GM21528 (cell line): ENCODE data around the gene DCAF8.

Experiments used
- ATAC-seq: cut with Tn5 transposase; IDR thresholded peaks from one replicate; pipeline ENCODE4 v1.9.1; 2021; ENCODE audit warnings: mild to moderate bottlenecking, moderate library complexity; ENCODE audit not compliant: unreplicated experiment, low FRiP score

DCAF8 gene

DNA sequence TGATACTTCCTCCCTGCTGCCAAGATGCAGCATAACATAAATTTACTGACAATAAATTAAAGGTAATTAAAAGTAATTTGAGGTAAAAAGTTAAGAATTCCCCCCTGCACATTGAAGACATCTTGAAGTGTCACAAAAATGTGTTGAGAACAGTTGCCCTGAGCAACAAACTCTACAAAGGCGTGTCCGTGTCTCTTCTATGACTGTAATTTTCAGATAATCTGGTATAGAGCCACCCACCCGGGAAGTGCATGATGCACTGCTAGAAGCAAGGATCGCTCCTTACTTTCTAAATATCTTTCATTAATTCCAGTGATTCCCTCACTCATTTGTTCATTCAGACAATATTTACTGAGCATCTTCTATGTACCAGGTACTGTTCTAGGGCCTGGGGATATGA, 83.0 kb downstream of the DCAF8 start:
- no peak for ATAC-seq

DNA sequence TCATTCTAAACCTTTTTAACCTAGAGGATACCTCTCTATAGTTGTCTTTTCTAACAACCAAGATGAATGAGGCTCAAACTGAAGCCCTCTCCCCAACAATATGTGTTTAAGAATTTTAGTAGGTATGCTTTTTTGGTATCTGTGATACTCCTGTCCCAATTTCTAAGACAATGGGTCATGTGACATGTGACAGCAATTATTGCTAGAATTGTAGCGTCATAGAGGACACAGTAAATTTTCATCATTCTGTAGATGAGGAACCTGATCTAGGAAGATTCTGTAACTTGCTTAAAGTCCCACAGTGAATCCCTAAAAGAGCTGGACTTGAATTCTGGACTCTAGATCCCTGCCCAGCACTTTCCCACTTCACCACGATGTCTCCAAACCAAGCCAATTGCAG, 83.6 kb downstream of the DCAF8 start:
- no peak for ATAC-seq

DNA sequence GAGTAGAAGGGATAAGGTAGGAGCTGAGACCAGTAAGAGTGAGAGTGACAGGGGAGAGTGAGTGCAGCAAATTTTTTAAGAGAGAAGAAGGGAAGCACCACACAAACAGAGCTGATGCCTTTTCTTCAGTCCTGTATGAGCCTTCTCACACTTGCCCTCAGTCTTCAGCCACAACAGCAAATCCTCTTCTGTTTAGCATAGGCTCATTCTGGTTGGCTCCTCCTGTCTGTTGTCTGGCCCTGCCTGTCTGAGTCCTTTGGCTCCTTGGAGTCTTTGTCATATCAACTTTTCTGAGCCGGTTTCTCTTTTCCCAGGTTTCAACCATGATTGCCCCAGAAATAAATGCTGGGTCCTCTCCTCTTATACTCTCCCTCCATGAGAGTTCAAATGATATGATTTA, 84.7 kb downstream of the DCAF8 start:
- ATAC-seq, result no peak

DNA sequence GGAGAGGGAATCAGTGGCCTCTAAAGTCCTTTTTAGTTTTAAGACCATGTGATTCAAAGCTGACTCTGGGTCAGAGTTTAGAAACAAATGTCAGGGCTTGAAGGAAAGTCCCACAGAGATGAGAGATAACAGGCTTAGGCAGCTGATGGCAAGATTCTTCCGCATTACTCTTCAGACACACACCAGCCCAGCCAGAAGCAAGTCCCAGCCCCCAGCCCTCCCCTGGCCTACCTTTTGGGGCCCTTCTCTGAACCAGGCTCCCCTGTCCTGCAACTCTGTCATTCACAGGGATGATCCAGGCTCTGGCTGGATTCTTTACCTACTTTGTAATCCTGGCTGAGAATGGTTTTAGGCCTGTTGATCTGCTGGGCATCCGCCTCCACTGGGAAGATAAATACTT, 85.1 kb downstream of the DCAF8 start:
- ATAC-seq, result no peak

DNA sequence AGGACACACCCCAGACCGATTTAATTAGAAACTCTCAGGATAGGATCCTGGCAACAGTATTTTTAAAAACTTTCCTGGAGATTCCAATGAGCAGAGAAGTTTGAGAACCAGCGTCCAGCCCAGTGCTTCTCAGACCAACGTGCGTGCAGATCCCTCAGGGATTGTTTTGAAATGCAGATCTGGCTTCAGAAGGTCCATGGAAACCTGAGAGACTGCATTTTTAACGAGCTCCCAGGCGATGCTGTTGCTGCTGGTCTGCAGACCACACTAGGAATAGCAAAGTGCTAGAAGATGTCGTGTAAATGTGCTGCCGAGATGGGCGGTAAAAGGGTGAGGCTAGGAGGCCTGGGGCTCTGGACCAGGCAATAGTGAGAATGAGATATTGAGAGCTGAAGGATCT, 90.4 kb downstream of the DCAF8 start:
- ATAC-seq, result no peak

DNA sequence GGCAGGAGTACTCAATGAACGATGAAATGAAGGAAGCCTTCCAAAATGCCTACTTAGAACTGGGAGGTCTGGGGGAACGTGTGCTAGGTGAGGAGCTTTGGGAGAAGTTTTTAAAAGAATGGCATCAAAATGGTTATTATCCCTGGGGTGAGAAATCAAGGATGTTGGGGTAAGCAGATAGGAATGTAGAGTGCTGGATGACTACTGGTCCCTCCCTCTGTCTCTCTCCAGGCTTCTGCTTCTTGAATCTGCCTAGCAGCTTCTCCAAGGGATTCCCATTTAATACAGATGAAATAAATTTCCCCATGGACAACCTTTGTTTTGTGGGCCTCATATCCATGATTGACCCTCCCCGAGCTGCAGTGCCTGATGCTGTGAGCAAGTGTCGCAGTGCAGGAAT, 91.0 kb downstream of the DCAF8 start:
- ATAC-seq, result no peak

DNA sequence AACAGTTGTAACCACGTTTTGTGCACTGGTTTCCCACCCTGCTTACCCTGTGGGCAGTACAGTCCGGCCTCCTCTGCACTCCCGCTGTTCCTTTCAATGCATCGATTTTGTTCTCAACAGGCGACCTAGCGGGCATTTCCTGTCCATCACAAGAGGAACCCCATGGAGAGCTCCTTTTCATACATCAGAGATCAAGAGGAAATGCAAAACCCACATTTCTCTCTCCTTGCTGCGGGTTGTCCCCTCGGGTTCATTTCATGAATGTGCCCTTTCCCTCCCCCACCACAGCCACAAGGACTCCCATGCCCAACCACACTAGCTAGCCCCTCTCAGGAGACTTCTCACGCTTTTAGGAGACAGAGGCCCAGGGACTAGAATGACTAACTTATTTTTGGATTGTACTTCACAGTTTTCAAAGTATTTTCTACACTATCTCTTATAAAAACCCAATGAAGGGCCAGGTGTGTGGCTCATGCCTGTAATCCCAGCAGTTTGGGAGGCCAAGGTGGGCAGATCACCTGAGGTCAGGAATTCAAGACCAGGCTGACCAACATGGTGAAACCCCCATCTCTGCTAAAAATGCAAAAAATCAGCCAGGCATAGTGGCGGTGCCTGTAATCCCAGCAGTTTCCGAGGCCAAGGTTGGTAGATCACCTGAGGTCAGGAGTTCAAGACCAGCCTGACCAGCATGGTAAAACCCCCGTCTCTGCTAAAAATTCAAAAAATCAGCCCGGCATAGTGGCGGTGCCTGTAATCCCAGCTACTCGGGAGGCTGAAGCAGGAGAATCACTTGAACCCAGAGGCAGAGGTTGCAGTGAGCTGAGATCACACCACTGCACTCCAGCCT, 92.6 kb downstream of the DCAF8 start:
- ATAC-seq, result peak; percentile 55

DNA sequence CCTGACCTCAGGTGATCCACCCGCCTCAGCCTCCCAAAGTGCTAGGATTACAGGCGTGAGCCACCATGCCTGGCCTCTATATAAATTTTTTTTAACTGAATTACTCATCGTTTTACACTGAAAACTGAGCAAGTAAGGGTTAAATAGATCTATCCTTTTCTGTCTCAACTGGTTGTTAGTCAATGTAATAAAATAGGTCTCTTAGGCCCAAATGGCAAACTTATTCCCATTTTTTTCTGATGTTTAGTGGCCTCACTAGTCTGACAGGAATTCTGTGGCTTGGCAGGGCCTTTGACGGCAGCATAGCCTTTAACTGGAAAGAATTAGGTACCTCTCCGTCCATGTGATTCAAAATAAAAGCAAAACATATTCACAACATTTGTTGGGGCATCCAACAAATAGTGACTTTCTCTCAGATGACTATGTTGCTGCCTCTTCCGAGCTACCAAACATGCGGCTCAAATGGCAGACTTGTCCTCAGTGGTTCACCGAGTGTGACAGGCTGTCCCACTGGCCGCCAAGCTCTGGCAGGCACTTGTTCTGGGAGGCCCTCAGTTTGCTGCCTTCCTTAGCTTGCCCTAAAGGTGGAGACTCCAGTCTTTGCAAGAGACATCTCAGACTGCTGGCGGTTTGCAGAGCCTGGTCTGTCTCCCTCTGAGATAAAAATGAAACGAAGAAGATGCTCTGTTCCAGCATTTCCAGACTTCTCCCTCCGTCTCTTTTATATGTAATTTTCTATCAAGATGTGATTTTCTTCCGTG, 93.6 kb downstream of the DCAF8 start:
- no peak for ATAC-seq

DNA sequence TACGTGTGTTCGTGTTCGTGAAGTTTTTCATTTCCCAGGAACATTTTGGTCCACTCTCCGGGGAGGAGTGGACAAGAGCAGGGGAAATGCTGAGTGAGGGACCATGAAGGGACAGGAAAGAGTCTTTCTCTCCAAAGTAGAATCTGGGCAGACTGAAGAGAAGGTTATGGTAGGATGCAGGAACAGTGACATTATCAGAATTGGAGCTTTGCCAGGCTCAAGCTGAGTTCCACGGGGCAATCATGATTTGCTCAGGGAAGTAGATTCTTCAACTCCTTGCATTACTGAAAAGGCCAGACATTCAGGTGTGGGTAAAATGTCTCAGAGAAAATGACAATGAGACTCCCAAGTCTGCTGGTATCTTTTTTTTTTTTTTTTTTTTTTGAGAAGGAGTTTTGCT, 94.3 kb downstream of the DCAF8 start:
- no peak for ATAC-seq

DNA sequence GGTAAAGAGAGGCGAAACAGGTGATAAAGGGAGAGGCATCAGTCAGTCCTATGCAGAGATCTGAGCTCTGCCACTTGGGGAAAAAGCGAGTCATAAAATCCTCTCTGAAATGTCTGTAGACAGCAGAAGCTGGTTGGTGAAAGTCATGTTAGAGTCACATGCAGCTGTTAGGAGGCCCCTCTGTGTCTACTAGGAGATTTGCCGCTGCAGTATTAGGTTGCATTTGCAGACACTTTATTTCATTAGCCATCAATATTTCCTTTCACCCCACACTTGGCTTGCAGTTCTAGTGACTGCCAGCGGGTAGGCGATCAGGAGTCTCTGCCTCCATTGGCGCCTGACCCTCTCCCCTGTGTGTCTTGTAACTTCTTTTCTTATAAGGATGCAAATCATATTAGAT, 94.8 kb downstream of the DCAF8 start:
- ATAC-seq, result no peak

DNA sequence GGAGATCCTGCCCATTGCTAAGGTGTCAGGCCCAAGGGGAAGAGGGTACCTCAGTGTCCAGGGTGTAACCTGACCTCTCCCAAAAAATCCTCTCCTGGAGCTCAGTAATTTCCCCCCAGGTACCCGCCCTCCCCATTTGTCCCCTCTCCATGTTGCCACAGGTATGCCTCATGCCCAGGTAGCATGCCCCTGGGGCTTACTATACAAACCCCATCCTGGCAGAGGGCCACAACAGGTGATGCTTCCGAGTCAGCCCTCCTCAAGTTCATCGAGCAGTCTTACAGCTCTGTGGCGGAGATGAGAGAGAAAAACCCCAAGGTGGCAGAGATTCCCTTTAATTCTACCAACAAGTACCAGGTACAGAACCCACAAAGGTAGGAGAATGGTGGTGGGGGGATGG, 95.3 kb downstream of the DCAF8 start:
- no peak for ATAC-seq

DNA sequence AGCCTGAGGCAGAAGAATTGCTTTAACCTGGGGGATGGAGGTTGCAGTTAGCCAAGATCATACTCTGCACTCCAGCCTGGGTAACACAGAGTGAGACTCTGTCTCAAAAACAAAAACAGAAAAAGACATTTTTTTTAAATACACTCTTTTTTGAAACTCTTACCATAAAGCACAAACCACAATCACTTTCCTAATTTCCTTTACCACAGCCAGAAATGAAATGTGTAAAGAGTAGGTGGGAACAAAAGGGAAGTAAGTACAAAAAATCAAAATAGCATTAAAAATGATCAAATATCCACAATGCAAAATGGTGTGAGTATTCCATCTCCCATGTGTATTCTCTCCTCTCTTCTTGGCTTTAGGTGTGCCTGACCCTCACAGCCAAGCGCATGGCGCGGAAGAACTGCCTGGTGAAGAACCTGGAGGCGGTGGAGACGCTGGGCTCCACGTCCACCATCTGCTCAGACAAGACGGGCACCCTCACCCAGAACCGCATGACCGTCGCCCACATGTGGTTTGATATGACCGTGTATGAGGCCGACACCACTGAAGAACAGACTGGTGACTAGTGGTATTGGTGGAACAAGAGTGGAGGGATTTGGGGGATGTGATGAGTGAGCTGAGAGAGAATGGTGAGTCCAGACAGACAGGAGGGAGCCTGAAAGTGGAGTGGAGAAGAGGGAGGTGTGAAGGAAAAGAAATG, 96.0 kb downstream of the DCAF8 start:
- ATAC-seq, result no peak
